Measurements from ENCODE around the gene HIPK3.
"Not testable (repeated sequence)": the region's sequence is repeated elsewhere in the genome, so short reads cannot be mapped to it uniquely, and the experiment has no call there.

DNA sequence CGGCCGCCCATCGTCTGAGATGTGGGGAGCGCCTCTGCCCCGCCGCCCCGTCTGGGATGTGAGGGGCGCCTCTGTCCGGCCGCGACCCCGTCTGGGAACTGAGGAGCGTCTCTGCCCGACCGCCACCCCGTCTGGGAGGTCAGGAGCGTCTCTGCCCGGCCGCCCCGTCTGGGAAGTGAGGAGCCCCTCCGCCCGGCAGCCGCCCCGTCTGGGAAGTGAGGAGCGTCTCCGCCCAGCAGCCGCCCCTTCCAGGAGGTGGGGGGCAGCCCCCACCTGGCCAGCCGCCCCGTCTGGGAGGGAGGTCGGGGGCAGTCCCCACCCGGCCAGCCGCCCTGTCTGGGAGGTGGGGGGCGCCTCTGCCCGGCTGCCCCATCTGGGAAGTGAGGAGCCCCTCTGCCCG is 13.5 kb upstream of the HIPK3 start:
- TF ChIP-seq, protein P1, sequence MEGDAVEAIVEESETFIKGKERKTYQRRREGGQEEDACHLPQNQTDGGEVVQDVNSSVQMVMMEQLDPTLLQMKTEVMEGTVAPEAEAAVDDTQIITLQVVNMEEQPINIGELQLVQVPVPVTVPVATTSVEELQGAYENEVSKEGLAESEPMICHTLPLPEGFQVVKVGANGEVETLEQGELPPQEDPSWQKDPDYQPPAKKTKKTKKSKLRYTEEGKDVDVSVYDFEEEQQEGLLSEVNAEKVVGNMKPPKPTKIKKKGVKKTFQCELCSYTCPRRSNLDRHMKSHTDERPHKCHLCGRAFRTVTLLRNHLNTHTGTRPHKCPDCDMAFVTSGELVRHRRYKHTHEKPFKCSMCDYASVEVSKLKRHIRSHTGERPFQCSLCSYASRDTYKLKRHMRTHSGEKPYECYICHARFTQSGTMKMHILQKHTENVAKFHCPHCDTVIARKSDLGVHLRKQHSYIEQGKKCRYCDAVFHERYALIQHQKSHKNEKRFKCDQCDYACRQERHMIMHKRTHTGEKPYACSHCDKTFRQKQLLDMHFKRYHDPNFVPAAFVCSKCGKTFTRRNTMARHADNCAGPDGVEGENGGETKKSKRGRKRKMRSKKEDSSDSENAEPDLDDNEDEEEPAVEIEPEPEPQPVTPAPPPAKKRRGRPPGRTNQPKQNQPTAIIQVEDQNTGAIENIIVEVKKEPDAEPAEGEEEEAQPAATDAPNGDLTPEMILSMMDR (optimal IDR thresholded peaks at IDR 0.05 in 1 of 3, IDR thresholded peaks at IDR 0.05 in 1 of 3, conservative IDR thresholded peaks at IDR 0.05 in 1 of 3; ENCODE audit: extremely low read depth in 1 of 3, insufficient read depth in 2 of 3, low read length in 3 of 3) = not testable (repeated sequence)
- TF ChIP-seq EZH2 (IDR thresholded peaks at IDR 0.05; ENCODE audit: low read length) = not testable (repeated sequence)

All from keratinocyte (primary cell).